ENCODE measurements around the gene MMP8. TPM values are rescaled to one million over a fixed set of nuclear protein-coding genes. Genes with fewer than 3 reads are reported as not detected.

MMP8 gene
- total RNA-seq, 1 donor from 2014 or later, result 1.4 TPM

GRCh38 chr11:102662607-102663006 is 62.1 kb downstream of the MMP8 start:
- no peak for DNase-seq (ENCODE audit: low spot score)

Other genes starting within 250 kb of the MMP8 start
- gene MMP7, start 194.2 kb downstream of the MMP8 start, total RNA-seq (ENCODE audit: insufficient read depth, low replicate concordance), result 23.8 TPM
- not detected for gene MMP20, start 99.6 kb downstream of the MMP8 start, total RNA-seq (ENCODE audit: insufficient read depth, low replicate concordance)
- not detected for gene MMP27, start 19.2 kb downstream of the MMP8 start, total RNA-seq (ENCODE audit: insufficient read depth, low replicate concordance)
- gene MMP10, start 55.7 kb upstream of the MMP8 start, total RNA-seq (ENCODE audit: insufficient read depth, low replicate concordance), result 26.0 TPM
- not detected for gene MMP1, start 73.2 kb upstream of the MMP8 start, total RNA-seq (ENCODE audit: insufficient read depth, low replicate concordance)
- 0.72 TPM for gene MMP3, start 118.7 kb upstream of the MMP8 start, total RNA-seq (ENCODE audit: insufficient read depth, low replicate concordance)
- gene MMP12, start 150.0 kb upstream of the MMP8 start, total RNA-seq (ENCODE audit: insufficient read depth, low replicate concordance), result 1.4 TPM
- gene MMP13, start 230.8 kb upstream of the MMP8 start, total RNA-seq (ENCODE audit: insufficient read depth, low replicate concordance), result not detected